Measurements from ENCODE around the gene RHEX. TPM values are rescaled to one million over a fixed set of nuclear protein-coding genes. Genes with fewer than 3 reads are reported as not detected.

The RHEX gene
- total and polyA plus RNA-seq, 4 donors = 0.57 to 7.4 (median 1.2) TPM

DNA sequence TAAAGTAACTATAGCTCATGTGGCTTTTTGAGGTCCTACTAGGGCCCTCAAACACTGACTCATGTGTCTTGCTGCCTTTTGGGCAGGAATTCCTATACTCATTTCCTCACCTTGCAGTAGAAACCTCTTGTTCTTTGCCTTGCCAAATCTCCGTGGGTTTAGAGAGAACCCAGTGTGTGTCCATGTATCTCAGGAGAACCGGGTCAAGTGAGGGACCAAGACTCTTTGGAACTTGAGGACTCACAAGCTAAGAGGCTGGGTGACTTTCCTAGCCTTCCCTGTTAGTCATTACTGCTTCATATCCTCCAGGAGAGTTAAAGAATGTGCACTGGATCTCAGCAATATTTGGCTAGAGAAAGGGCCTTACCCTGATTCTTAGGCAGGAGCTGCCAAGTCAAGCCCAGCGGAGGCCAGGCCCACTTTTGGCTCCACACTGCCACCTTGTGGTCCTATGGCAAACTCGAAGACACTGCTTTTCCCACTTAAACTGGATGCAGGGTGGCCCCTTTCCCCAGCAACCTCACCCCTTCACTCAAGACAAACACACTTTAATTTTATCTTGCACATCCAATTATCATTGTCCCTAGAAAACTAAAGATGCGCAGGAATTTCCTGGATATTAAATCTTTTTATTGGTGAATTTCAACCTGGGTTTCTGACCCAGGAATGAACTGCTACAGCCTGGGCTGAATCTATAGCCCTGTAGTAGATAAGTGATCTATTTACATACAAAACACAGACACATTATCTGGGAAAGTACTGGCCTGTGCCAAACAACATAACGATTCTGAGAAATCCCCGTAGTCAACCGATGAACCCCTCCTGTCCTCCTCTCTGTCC is 53.6 kb downstream of the RHEX start:
- TF ChIP-seq, protein P1, sequence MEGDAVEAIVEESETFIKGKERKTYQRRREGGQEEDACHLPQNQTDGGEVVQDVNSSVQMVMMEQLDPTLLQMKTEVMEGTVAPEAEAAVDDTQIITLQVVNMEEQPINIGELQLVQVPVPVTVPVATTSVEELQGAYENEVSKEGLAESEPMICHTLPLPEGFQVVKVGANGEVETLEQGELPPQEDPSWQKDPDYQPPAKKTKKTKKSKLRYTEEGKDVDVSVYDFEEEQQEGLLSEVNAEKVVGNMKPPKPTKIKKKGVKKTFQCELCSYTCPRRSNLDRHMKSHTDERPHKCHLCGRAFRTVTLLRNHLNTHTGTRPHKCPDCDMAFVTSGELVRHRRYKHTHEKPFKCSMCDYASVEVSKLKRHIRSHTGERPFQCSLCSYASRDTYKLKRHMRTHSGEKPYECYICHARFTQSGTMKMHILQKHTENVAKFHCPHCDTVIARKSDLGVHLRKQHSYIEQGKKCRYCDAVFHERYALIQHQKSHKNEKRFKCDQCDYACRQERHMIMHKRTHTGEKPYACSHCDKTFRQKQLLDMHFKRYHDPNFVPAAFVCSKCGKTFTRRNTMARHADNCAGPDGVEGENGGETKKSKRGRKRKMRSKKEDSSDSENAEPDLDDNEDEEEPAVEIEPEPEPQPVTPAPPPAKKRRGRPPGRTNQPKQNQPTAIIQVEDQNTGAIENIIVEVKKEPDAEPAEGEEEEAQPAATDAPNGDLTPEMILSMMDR (IDR thresholded peaks at IDR 0.05; ENCODE audit: control extremely low read depth, extremely low read depth) = peak; percentile 88
- peak overlapping the region in 1 of 2 donors; percentile 24 for H3K27ac ChIP-seq (ENCODE audit: low read depth in 1 of 2, low read length in 1 of 2)
- no peaks in the 10 kb centered on the region for H3K27me3 ChIP-seq (ENCODE audit: control insufficient read depth in 3 of 3, insufficient read depth in 3 of 3, low read length in 2 of 3)
- no peak overlapping the region for H3K9ac ChIP-seq (ENCODE audit: insufficient read depth in 1 of 2, low read length in 2 of 2)
- ATAC-seq (ENCODE audit: insufficient read depth, low FRiP score) (peak; percentile 86), DNase-seq (peak; percentile 88 to 90 (median 90))
- H3K36me3 ChIP-seq (ENCODE audit: control insufficient read depth in 4 of 4, insufficient read depth in 4 of 4, low read length in 4 of 4) = no peaks in the 10 kb centered on the region
- H3K4me3 ChIP-seq = no peak overlapping the region
- 39 to 45% methylated on average over 8 of the region's 8 CpGs for WGBS, 2 donors
- H3K9me3 ChIP-seq (ENCODE audit: control insufficient read depth in 4 of 4, insufficient read depth in 3 of 4, low read length in 3 of 4) = no peaks in the 10 kb centered on the region
- peaks cover 0 to 4% (median 0%) of the 10 kb centered on the region in 5 donors for H3K4me1 ChIP-seq (ENCODE audit: control insufficient read depth in 5 of 5, insufficient read depth in 5 of 5, low read length in 5 of 5)

DNA sequence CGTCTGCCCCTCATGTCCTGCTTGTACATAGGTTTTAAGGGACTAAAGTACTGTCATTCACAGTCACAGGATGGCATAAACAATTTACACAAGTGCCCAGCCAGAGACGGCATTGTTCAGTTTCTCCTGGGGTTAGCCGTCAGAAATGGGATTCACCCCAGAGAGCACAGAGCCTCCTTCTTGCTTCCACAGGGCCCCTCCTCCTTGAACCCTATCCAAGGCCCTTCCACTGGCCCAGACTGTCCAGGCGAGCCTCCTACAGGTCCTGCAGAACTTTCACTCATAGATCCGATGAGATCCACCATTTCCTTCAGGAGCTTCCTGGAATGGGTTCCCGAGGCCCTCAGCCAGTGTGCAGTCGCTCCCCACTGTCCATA is 54.2 kb downstream of the RHEX start:
- Histone ChIP-seq H3K9me3 (ENCODE audit: control insufficient read depth in 4 of 4, insufficient read depth in 3 of 4, low read length in 3 of 4) (no peaks in the 10 kb centered on the region), H3K4me1 (ENCODE audit: control insufficient read depth in 5 of 5, insufficient read depth in 5 of 5, low read length in 5 of 5) (peaks cover 0 to 4% (median 0%) of the 10 kb centered on the region in 5 donors), H3K4me3 (no peak overlapping the region), H3K9ac (ENCODE audit: insufficient read depth in 1 of 2, low read length in 2 of 2) (no peak overlapping the region), H3K27me3 (ENCODE audit: control insufficient read depth in 3 of 3, insufficient read depth in 3 of 3, low read length in 2 of 3) (no peaks in the 10 kb centered on the region), H3K36me3 (ENCODE audit: control insufficient read depth in 4 of 4, insufficient read depth in 4 of 4, low read length in 4 of 4) (no peaks in the 10 kb centered on the region), H3K27ac (ENCODE audit: low read depth in 1 of 2, low read length in 1 of 2) (no peak overlapping the region)
- 77 to 83% methylated on average over 7 of the region's 7 CpGs for WGBS, 2 donors
- TF ChIP-seq, protein P1 (IDR thresholded peaks at IDR 0.05; ENCODE audit: control extremely low read depth, extremely low read depth) = no peak
- DNase-seq (no peak), ATAC-seq (ENCODE audit: insufficient read depth, low FRiP score) (no peak)

DNA sequence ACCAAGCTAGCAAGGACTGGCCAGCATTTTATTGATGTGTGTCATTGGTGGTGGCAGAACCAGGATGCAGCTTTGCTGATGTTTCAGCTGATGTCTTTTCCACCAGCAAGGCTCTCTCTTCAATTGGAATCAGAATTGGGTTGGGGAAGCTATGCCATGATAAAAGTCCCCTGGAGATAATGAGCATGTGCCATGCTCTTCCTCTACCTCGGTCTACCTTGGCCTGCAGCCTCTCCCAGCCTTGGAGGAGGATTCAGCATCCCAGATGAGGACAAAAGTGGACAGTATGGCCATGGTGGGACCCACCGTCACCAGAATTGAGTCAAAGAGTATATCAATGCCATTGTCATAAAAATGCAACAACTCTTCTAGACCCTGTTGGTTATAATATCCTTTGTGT is 55.7 kb downstream of the RHEX start:
- Histone ChIP-seq H3K4me1 (ENCODE audit: control insufficient read depth in 5 of 5, insufficient read depth in 5 of 5, low read length in 5 of 5) (peaks cover 0 to 4% (median 0%) of the 10 kb centered on the region in 5 donors), H3K36me3 (ENCODE audit: control insufficient read depth in 4 of 4, insufficient read depth in 4 of 4, low read length in 4 of 4) (no peaks in the 10 kb centered on the region), H3K27me3 (ENCODE audit: control insufficient read depth in 3 of 3, insufficient read depth in 3 of 3, low read length in 2 of 3) (no peaks in the 10 kb centered on the region), H3K27ac (ENCODE audit: low read depth in 1 of 2, low read length in 1 of 2) (no peak overlapping the region), H3K9ac (ENCODE audit: insufficient read depth in 1 of 2, low read length in 2 of 2) (no peak overlapping the region), H3K9me3 (ENCODE audit: control insufficient read depth in 4 of 4, insufficient read depth in 3 of 4, low read length in 3 of 4) (no peaks in the 10 kb centered on the region), H3K4me3 (no peak overlapping the region)
- TF ChIP-seq, protein P1 (IDR thresholded peaks at IDR 0.05; ENCODE audit: control extremely low read depth, extremely low read depth) = no peak
- DNase-seq (no peak), ATAC-seq (ENCODE audit: insufficient read depth, low FRiP score) (no peak)
- WGBS, 2 donors = 91 to 92% methylated on average over 2 of the region's 2 CpGs

Data from lung (tissue), 12 donors.